GM23248 (cell line): Measurements from ENCODE around the gene GIMD1.

ENCODE experiments used
- EZH2 ChIP-seq: fragments of 200-600 bp; sonication (generic); IDR thresholded peaks from 2 replicates; pipeline ENCODE4 v1.6.1; 2018; ENCODE audit warnings: antibody characterized with exemption, mild to moderate bottlenecking; ENCODE audit not compliant: insufficient read depth, poor library complexity, severe bottlenecking
- EZH2phosphoT487 ChIP-seq: fragments of 200-600 bp; sonication (generic); IDR thresholded peaks from 2 replicates; pipeline ENCODE4 v1.6.1; 2018; ENCODE audit warnings: antibody characterized with exemption, moderate library complexity, mild to moderate bottlenecking, low read depth; ENCODE audit not compliant: insufficient read depth

GRCh38 chr4:106351016-106351415 is 17.6 kb downstream of the GIMD1 start:
- TF ChIP-seq EZH2 (no peak), EZH2phosphoT487 (no peak)
